Muscle of leg (tissue), 11 donors: ENCODE data around the gene KRTAP1-3. TPM values are rescaled to one million over a fixed set of nuclear protein-coding genes. Genes with fewer than 3 reads are reported as not detected.
A peak's percentile ranks its signal among the peaks of the same experiment; 100 is the strongest.
"Not testable (repeated sequence)": the region's sequence is repeated elsewhere in the genome, so short reads cannot be mapped to it uniquely, and the experiment has no call there.

Experiments used
- DNase-seq: peaks from one replicate; pipeline ENCODE4 v3.0.0; 2013
- H3K27ac ChIP-seq: one replicate; pipeline ENCODE4 v1.5.1; 2013; ENCODE audit warnings: mild to moderate bottlenecking, low read length, control low read depth
- H3K27me3 ChIP-seq: one replicate; pipeline ENCODE4 v1.6.1; 2013; ENCODE audit warnings: low read length; ENCODE audit not compliant: control insufficient read depth, insufficient read depth
- H3K36me3 ChIP-seq: one replicate; pipeline ENCODE4 v1.6.1; 2013; ENCODE audit warnings: low read length; ENCODE audit not compliant: control insufficient read depth, insufficient read depth
- H3K4me1 ChIP-seq: one replicate; pipeline ENCODE4 v1.6.1; 2013; ENCODE audit warnings: low read length; ENCODE audit not compliant: control insufficient read depth, insufficient read depth
- H3K4me3 ChIP-seq: one replicate; pipeline ENCODE4 v1.5.1; 2013; ENCODE audit warnings: low read length, control low read depth
- H3K9me3 ChIP-seq: replicated peaks from 2 replicates; pipeline ENCODE4 v1.6.1; 2013; ENCODE audit warnings: low read depth, low read length; ENCODE audit not compliant: control insufficient read depth
- WGBS: methylation state at CpG from one replicate; pipeline ENCODE4 v1.1.5; 2013; ENCODE audit warnings: missing lambda C conversion rate; ENCODE audit not compliant: insufficient coverage; 5-methylcytosine and 5-hydroxymethylcytosine counted together
- polyA plus RNA-seq, 8 donors: library from polyadenylated mRNA; unstranded; fragments of 120-200 nt; gene quantifications; one replicate each; pipeline versions ENCODE4 v1.2.1 to v1.2.3, GENCODE V29; 2013; ENCODE audit warnings: inconsistent platforms in 1 of 8, low replicate concordance in 1 of 8; ENCODE audit not compliant: insufficient read length in 8 of 8, insufficient read depth in 1 of 8
- total RNA-seq: library from RNA; stranded (reverse); fragments of 120-200 nt; gene quantifications from one replicate; pipeline ENCODE4 v1.2.4, GENCODE V29; 2013

KRTAP1-3 gene
- total and polyA plus RNA-seq, 9 donors = 0.12 to 0.32 TPM; not detected in 7

GRCh38 chr17:41010441-41010840 is 24.2 kb downstream of the KRTAP1-3 start:
- no peak overlapping the region for H3K27ac ChIP-seq
- no peaks in the 10 kb centered on the region for H3K27me3 ChIP-seq
- no peaks in the 10 kb centered on the region for H3K9me3 ChIP-seq
- peaks cover 6% of the 10 kb centered on the region for H3K4me1 ChIP-seq
- DNase-seq = no peak
- H3K4me3 ChIP-seq = no peak overlapping the region
- H3K36me3 ChIP-seq = no peaks in the 10 kb centered on the region

- H3K4me3 ChIP-seq = no peak overlapping the region
- peaks cover 6% of the 10 kb centered on the region for H3K4me1 ChIP-seq
- H3K27ac ChIP-seq = no peak overlapping the region
- no CpG with 5 or more reads among the region's 1 CpG for WGBS
- H3K27me3 ChIP-seq = no peaks in the 10 kb centered on the region
- no peaks in the 10 kb centered on the region for H3K9me3 ChIP-seq
- no peaks in the 10 kb centered on the region for H3K36me3 ChIP-seq
- no peak for DNase-seq
Measured at GRCh38 chr17:41009936-41010335, 24.7 kb downstream of the KRTAP1-3 start.

- DNase-seq = no peak
- Histone ChIP-seq H3K4me1 (peaks cover 6% of the 10 kb centered on the region), H3K4me3 (no peak overlapping the region), H3K27me3 (no peaks in the 10 kb centered on the region), H3K36me3 (no peaks in the 10 kb centered on the region), H3K9me3 (no peaks in the 10 kb centered on the region), H3K27ac (no peak overlapping the region)
- WGBS = no CpG with 5 or more reads among the region's 4 CpGs
Measured at GRCh38 chr17:41009301-41009760, 25.3 kb downstream of the KRTAP1-3 start.

- no peaks in the 10 kb centered on the region for H3K27me3 ChIP-seq
- H3K27ac ChIP-seq = no peak within 1 kb of the TSS
- DNase-seq = peak; percentile 13
- 86% methylated on average over 6 of the region's 8 CpGs for WGBS
- no peaks in the 10 kb centered on the region for H3K36me3 ChIP-seq
- no peaks in the 10 kb centered on the region for H3K9me3 ChIP-seq
- H3K4me1 ChIP-seq = peaks cover 6% of the 10 kb centered on the region
- no peak within 1 kb of the TSS for H3K4me3 ChIP-seq
Measured at GRCh38 chr17:41008811-41009210, 25.9 kb downstream of the KRTAP1-3 start, which contains the start of gene KRTAP3-1. Gene KRTAP3-1 (minus strand): TSS chr17:41009128. CDS start chr17:41009074, 54 bp downstream.

- H3K9me3 ChIP-seq = no peaks in the 10 kb centered on the region
- H3K4me1 ChIP-seq = peaks cover 2% of the 10 kb centered on the region
- 94% methylated on average over 2 of the region's 3 CpGs for WGBS
- DNase-seq = no peak
- no peak overlapping the region for H3K4me3 ChIP-seq
- H3K27me3 ChIP-seq = no peaks in the 10 kb centered on the region
- no peak overlapping the region for H3K27ac ChIP-seq
- H3K36me3 ChIP-seq = no peaks in the 10 kb centered on the region
Measured at GRCh38 chr17:41004397-41004796, 30.3 kb downstream of the KRTAP1-3 start.

GRCh38 chr17:41003926-41004325 is 30.7 kb downstream of the KRTAP1-3 start:
- Histone ChIP-seq H3K4me3 (no peak overlapping the region), H3K36me3 (no peaks in the 10 kb centered on the region), H3K9me3 (no peaks in the 10 kb centered on the region), H3K4me1 (peaks cover 2% of the 10 kb centered on the region), H3K27ac (no peak overlapping the region), H3K27me3 (no peaks in the 10 kb centered on the region)
- no peak for DNase-seq
- WGBS = no CpG with 5 or more reads among the region's 4 CpGs

GRCh38 chr17:41002814-41003213 is 31.9 kb downstream of the KRTAP1-3 start:
- DNase-seq = no peak
- Histone ChIP-seq H3K9me3 (no peaks in the 10 kb centered on the region), H3K36me3 (no peaks in the 10 kb centered on the region), H3K4me3 (no peak overlapping the region), H3K27ac (no peak overlapping the region), H3K4me1 (no peaks in the 10 kb centered on the region), H3K27me3 (no peaks in the 10 kb centered on the region)
- 27% methylated on average over 2 of the region's 5 CpGs for WGBS

GRCh38 chr17:41001795-41002194 is 32.9 kb downstream of the KRTAP1-3 start:
- 100% methylated on average over 2 of the region's 4 CpGs for WGBS
- H3K27me3 ChIP-seq = no peaks in the 10 kb centered on the region
- H3K9me3 ChIP-seq = no peaks in the 10 kb centered on the region
- H3K4me3 ChIP-seq = no peak overlapping the region
- no peak for DNase-seq
- H3K27ac ChIP-seq = no peak overlapping the region
- no peaks in the 10 kb centered on the region for H3K36me3 ChIP-seq
- H3K4me1 ChIP-seq = no peaks in the 10 kb centered on the region

GRCh38 chr17:40999563-40999962 is 35.1 kb downstream of the KRTAP1-3 start, which contains the start of gene KRTAP3-2:
Gene KRTAP3-2 (minus strand): TSS chr17:40999906. CDS start chr17:40999853, 53 bp downstream.
- not testable (repeated sequence) for H3K4me3 ChIP-seq, H3K27me3 ChIP-seq, H3K9me3 ChIP-seq, H3K4me1 ChIP-seq, H3K27ac ChIP-seq, H3K36me3 ChIP-seq
- WGBS = 65% methylated on average over 5 of the region's 6 CpGs
- DNase-seq = peak; percentile 26

- Histone ChIP-seq H3K27ac (no peak overlapping the region), H3K4me3 (no peak overlapping the region), H3K27me3 (peaks cover 3% of the 10 kb centered on the region), H3K9me3 (no peaks in the 10 kb centered on the region), H3K4me1 (no peaks in the 10 kb centered on the region), H3K36me3 (no peaks in the 10 kb centered on the region)
- WGBS = 65% methylated on average over 2 of the region's 2 CpGs
- no peak for DNase-seq
Measured at GRCh38 chr17:40997361-40997760, 37.3 kb downstream of the KRTAP1-3 start.

GRCh38 chr17:40996829-40997228 is 37.8 kb downstream of the KRTAP1-3 start:
- no peak overlapping the region for H3K4me3 ChIP-seq
- peaks cover 3% of the 10 kb centered on the region for H3K27me3 ChIP-seq
- no peak for DNase-seq
- no peaks in the 10 kb centered on the region for H3K36me3 ChIP-seq
- 60% methylated on average over 1 of the region's 4 CpGs for WGBS
- H3K27ac ChIP-seq = no peak overlapping the region
- H3K9me3 ChIP-seq = no peaks in the 10 kb centered on the region
- no peaks in the 10 kb centered on the region for H3K4me1 ChIP-seq
